HepG2 (cell line): Measurements from ENCODE around the gene LASP1. TPM values are rescaled to one million over a fixed set of nuclear protein-coding genes. Genes with fewer than 3 reads are reported as not detected.
A peak's percentile ranks its signal among the peaks of the same experiment; 100 is the strongest.

Source experiments
- CBX2 ChIP-seq, 2 experiments: fragments of 200-600 bp in 1 of 2; sonication (generic); formaldehyde crosslinking in 1 of 2; IDR thresholded peaks; 2 replicates each; pipeline versions ENCODE4 v1.7.0 to v1.8.1; 2018 to 2022; ENCODE audit warnings: low read depth in 2 of 2, low read length in 1 of 2, mild to moderate bottlenecking in 1 of 2, missing genetic modification reagents in 1 of 2
- CEBPB ChIP-seq: IDR thresholded peaks from 2 replicates; pipeline ENCODE4 v1.6.1; 2011; ENCODE audit warnings: low read depth, low read length, improper control_type of control experiment, borderline replicate concordance
- CHD4 ChIP-seq: fragments of 200-600 bp; sonication (generic); IDR thresholded peaks from 2 replicates; pipeline ENCODE4 v1.7.0; 2017; ENCODE audit warnings: mild to moderate bottlenecking, low read length, borderline replicate concordance
- DDIT3 ChIP-seq: sonication (generic); formaldehyde crosslinking; IDR thresholded peaks from 2 replicates; pipeline ENCODE4 v1.4.0; 2020; ENCODE audit warnings: mild to moderate bottlenecking, missing genetic modification reagents
- ELF3 ChIP-seq: IDR thresholded peaks from 2 replicates; pipeline ENCODE4 v1.6.1; 2016; ENCODE audit warnings: missing genetic modification reagents, missing compliant biosample characterization
- JUNB ChIP-seq: sonication (generic); formaldehyde crosslinking; IDR thresholded peaks from 2 replicates; pipeline ENCODE4 v1.8.0; 2022; ENCODE audit warnings: missing genetic modification reagents, mild to moderate bottlenecking, borderline replicate concordance
- KAT2B ChIP-seq: fragments of 150-350 bp; IDR thresholded peaks from 2 replicates; pipeline ENCODE4 v1.6.1; 2014; ENCODE audit warnings: low read depth, low read length, borderline replicate concordance
- MED13 ChIP-seq: sonication (generic); formaldehyde crosslinking; IDR thresholded peaks from 2 replicates; pipeline ENCODE4 v1.5.0; 2020; ENCODE audit warnings: missing genetic modification reagents
- MEF2D ChIP-seq: sonication (generic); formaldehyde crosslinking; IDR thresholded peaks from 2 replicates; pipeline ENCODE4 v1.5.1; 2020; ENCODE audit warnings: mild to moderate bottlenecking, missing genetic modification reagents
- MTF2 ChIP-seq: sonication (generic); formaldehyde crosslinking; IDR thresholded peaks from 2 replicates; pipeline ENCODE4 v1.5.0; 2020; ENCODE audit warnings: missing genetic modification reagents, borderline replicate concordance
- PAF1 ChIP-seq: IDR thresholded peaks from 2 replicates; pipeline ENCODE4 v1.6.1; 2016; ENCODE audit warnings: missing genetic modification reagents, missing compliant biosample characterization
- PRDM10 ChIP-seq: sonication (generic); formaldehyde crosslinking; IDR thresholded peaks from 2 replicates; pipeline ENCODE4 v1.4.0; 2020; ENCODE audit warnings: low read depth, missing genetic modification reagents
- RARG ChIP-seq: sonication (generic); formaldehyde crosslinking; IDR thresholded peaks from 2 replicates; pipeline ENCODE4 v1.4.0; 2020; ENCODE audit warnings: low read depth, mild to moderate bottlenecking, missing genetic modification reagents
- SIN3B ChIP-seq: fragments of 150-350 bp; IDR thresholded peaks from 2 replicates; pipeline ENCODE4 v1.6.1; 2014; ENCODE audit warnings: low read length
- SKI ChIP-seq: fragments of 450-650 bp; IDR thresholded peaks from one replicate; pipeline ENCODE4 v1.6.1; 2018; ENCODE audit warnings: mild to moderate bottlenecking; ENCODE audit not compliant: partially characterized antibody
- SRF ChIP-seq: IDR thresholded peaks from 2 replicates; pipeline ENCODE4 v1.6.1; 2011; ENCODE audit warnings: mild to moderate bottlenecking, low read depth, low read length, moderate library complexity
- STAT5B ChIP-seq: sonication (generic); formaldehyde crosslinking; IDR thresholded peaks from 2 replicates; pipeline ENCODE4 v1.4.0; 2020; ENCODE audit warnings: missing genetic modification reagents
- STAT6 ChIP-seq: sonication (generic); formaldehyde crosslinking; IDR thresholded peaks from 2 replicates; pipeline ENCODE4 v1.4.0; 2020; ENCODE audit warnings: missing genetic modification reagents, mild to moderate bottlenecking, borderline replicate concordance
- SUZ12 ChIP-seq: fragments of 150-350 bp; IDR thresholded peaks from 2 replicates; pipeline ENCODE4 v1.6.1; 2014; ENCODE audit warnings: low read depth, low read length
- ZBTB7B ChIP-seq: sonication (generic); formaldehyde crosslinking; IDR thresholded peaks from 2 replicates; pipeline ENCODE4 v1.4.0; 2020; ENCODE audit warnings: missing genetic modification reagents
- ZFY ChIP-seq: sonication (generic); formaldehyde crosslinking; IDR thresholded peaks from 2 replicates; pipeline ENCODE4 v1.4.0; 2020; ENCODE audit warnings: missing genetic modification reagents
- ZNF180 ChIP-seq: sonication (generic); formaldehyde crosslinking; IDR thresholded peaks from 2 replicates; pipeline ENCODE4 v1.4.0; 2020; ENCODE audit warnings: low read depth, missing genetic modification reagents, borderline replicate concordance
- ZNF24 ChIP-seq: fragments of 450-650 bp; IDR thresholded peaks from 2 replicates; pipeline ENCODE4 v1.6.1; 2017; ENCODE audit warnings: antibody characterized with exemption, mild to moderate bottlenecking
- ZNF331 ChIP-seq: sonication (generic); formaldehyde crosslinking; IDR thresholded peaks from 2 replicates; pipeline ENCODE4 v1.4.0; 2020; ENCODE audit warnings: missing genetic modification reagents
- ZNF724P ChIP-seq: sonication (generic); formaldehyde crosslinking; IDR thresholded peaks from 2 replicates; pipeline ENCODE4 v1.8.0; 2022; ENCODE audit warnings: missing genetic modification reagents, borderline replicate concordance
- polyA plus RNA-seq, 8 experiments: library from polyadenylated mRNA; depleted of rRNA in 3 of 8; stranded (reverse) in 7 of 8; unstranded in 1 of 8; fragments of >200 nt; fragmentation: Illumina TruSeq in 4 of 8; extraction: Trizol in 4 of 8; gene quantifications; 2 replicates each; pipeline versions ENCODE4 v1.2.1 to v1.2.3, GENCODE V29; 2011 to 2016; ENCODE audit warnings: low read depth in 4 of 8, missing spikeins in 1 of 8, mixed read lengths in 1 of 8; ENCODE audit not compliant: insufficient read depth in 1 of 8
- total RNA-seq, 5 experiments: library from RNA; depleted of rRNA; stranded (reverse); fragments of >200 nt; fragmentation: Illumina TruSeq; extraction: Trizol; gene quantifications; 2 replicates each; pipeline ENCODE4 v1.2.3, GENCODE V29; 2016; ENCODE audit warnings: low read depth in 1 of 5

Gene LASP1
- total and polyA plus RNA-seq, 2 of the 13 experiments (the other 11 are each of a cell fraction or from before 2014, with no cell fraction given) = 70.1 to 97.0 TPM

GRCh38 chr17:38871247-38872015, 1.6 kb downstream of the LASP1 start (continued):
- peak; percentile 91 for TF ChIP-seq PRDM10
- TF ChIP-seq CHD4 = no peak
- TF ChIP-seq ELF3 (CRISPR knock-in tag) = peak; percentile 95
- no peak for TF ChIP-seq CBX2 (IDR thresholded peaks at IDR 0.05; ENCODE audit: low read depth, low read length)
- TF ChIP-seq CBX2 (CRISPR knock-in tag; IDR thresholded peaks at IDR 0.05; ENCODE audit: low read depth) = no peak
- TF ChIP-seq SRF = no peak
- TF ChIP-seq SIN3B = no peak
- peak; percentile 83 for TF ChIP-seq ZNF331 (CRISPR knock-in tag)
- no peak for TF ChIP-seq CEBPB
- TF ChIP-seq STAT6 (CRISPR knock-in tag) = no peak
- peak; percentile 98 for TF ChIP-seq JUNB (CRISPR knock-in tag)
- TF ChIP-seq ZNF180 = no peak
- TF ChIP-seq MTF2 (CRISPR knock-in tag) = no peak
- no peak for TF ChIP-seq SUZ12
- TF ChIP-seq ZNF24 = no peak
- TF ChIP-seq SKI = peak; percentile 97
- TF ChIP-seq RARG (CRISPR knock-in tag) = no peak
- TF ChIP-seq MEF2D (CRISPR knock-in tag) = peak; percentile 87
- no peak for TF ChIP-seq DDIT3 (CRISPR knock-in tag)
- TF ChIP-seq STAT5B (CRISPR knock-in tag) = 0 out of 2 replicates have a peak, but pooled peaks have one; percentile 57
- TF ChIP-seq ZNF724P (CRISPR knock-in tag) = no peak
- TF ChIP-seq ZFY (CRISPR knock-in tag) = peak; percentile 50; the same call in 1 of the 2 replicates
- TF ChIP-seq ZBTB7B (CRISPR knock-in tag) = peak; percentile 76
- no peak for TF ChIP-seq KAT2B
- TF ChIP-seq MED13 (CRISPR knock-in tag) = no peak; the same call in 1 of the 2 replicates
- TF ChIP-seq PAF1 (CRISPR knock-in tag) = no peak; the same call in 1 of the 2 replicates
